Endothelial cell of umbilical vein (primary cell): ENCODE results near the gene UBTD1. TPM values are rescaled to one million over a fixed set of nuclear protein-coding genes. Genes with fewer than 3 reads are reported as not detected.

Experiments
- BruUV-seq: library from RNA; stranded (reverse); fragments of 400-500 nt; replicated peaks from 2 replicates; lab custom pipeline; 2021; lab: Mats Ljungman, UMichigan
- CTCF ChIA-PET: fragments of 300-600, 350-600 bp; sonication (Branson Sonifier 250); formaldehyde crosslinking; loops from one replicate; lab custom pipeline; 2021; ENCODE audit warnings: antibody characterized with exemption, inconsistent platforms; lab: Charles Lee
- POLR2A ChIA-PET: fragments of 300-600, 350-600 bp; sonication (Branson Sonifier 250); formaldehyde crosslinking; loops from one replicate; lab custom pipeline; 2021; ENCODE audit warnings: antibody characterized with exemption, inconsistent platforms; lab: Charles Lee
- DNase-seq: peaks from one replicate; pipeline ENCODE4 v3.0.0-alpha.2; 2011; ENCODE audit warnings: low read depth, low spot score
- FAIRE-seq: peaks from 2 replicates; lab custom pipeline; 2011; peaks lifted over from hg19 to GRCh38; lab: Jason Lieb, UNC
- H2AFZ ChIP-seq: 2 replicates; pipeline ENCODE4 v1.6.0; 2012; ENCODE audit warnings: low read depth, low read length, control low read depth, inconsistent platforms
- H3K27ac ChIP-seq: 2 replicates; pipeline ENCODE4 v1.5.1; 2011; ENCODE audit warnings: low read depth, mild to moderate bottlenecking, control low read depth, low read length, moderate library complexity; ENCODE audit not compliant: insufficient read depth
- H3K27me3 ChIP-seq, 2 experiments: 2 replicates each; pipeline versions ENCODE4 v1.6.0 to v1.6.1; 2011; ENCODE audit warnings: low read length in 2 of 2, mixed read lengths in 1 of 2; ENCODE audit not compliant: control insufficient read depth in 2 of 2, insufficient read depth in 2 of 2
- H3K36me3 ChIP-seq, 2 experiments: 2 replicates in 1 of 2; 3 replicates in 1 of 2; pipeline ENCODE4 v1.5.1; 2011; ENCODE audit warnings: low read length in 2 of 2, mild to moderate bottlenecking in 1 of 2, moderate library complexity in 1 of 2; ENCODE audit not compliant: control insufficient read depth in 2 of 2, insufficient read depth in 2 of 2; ENCODE audit errors: extremely low read depth in 1 of 2
- H3K4me1 ChIP-seq: 3 replicates; pipeline ENCODE4 v1.5.1; 2011; ENCODE audit warnings: mild to moderate bottlenecking, low read length; ENCODE audit not compliant: control insufficient read depth, insufficient read depth; ENCODE audit errors: extremely low read depth
- H3K4me2 ChIP-seq: 2 replicates; pipeline ENCODE4 v1.6.1; 2011; ENCODE audit warnings: low read length, control low read depth, mixed read lengths; ENCODE audit not compliant: insufficient read depth
- H3K4me3 ChIP-seq, 3 experiments: fragments of 200-600 bp in 1 of 3; sonication (generic), shearing (Covaris generic) in 1 of 3; replicated peaks in 1 of 3; 2 replicates each; pipeline ENCODE4 v1.5.1; 2011 to 2016; ENCODE audit warnings: control low read depth in 3 of 3, low read length in 3 of 3, mild to moderate bottlenecking in 2 of 3, inconsistent platforms in 1 of 3, low read depth in 1 of 3, moderate library complexity in 1 of 3; ENCODE audit not compliant: insufficient read depth in 1 of 3
- H3K79me2 ChIP-seq: 2 replicates; pipeline ENCODE4 v1.6.0; 2012; ENCODE audit warnings: low read length, inconsistent platforms; ENCODE audit not compliant: control insufficient read depth, insufficient read depth
- H3K9ac ChIP-seq: replicated peaks from 2 replicates; pipeline ENCODE3; 2011; ENCODE audit warnings: low read length, control low read depth; ENCODE audit not compliant: insufficient read depth; ENCODE audit errors: extremely low read depth
- H3K9me1 ChIP-seq: replicated peaks from 3 replicates; pipeline ENCODE4 v1.6.0; 2011; ENCODE audit warnings: mild to moderate bottlenecking, low read length; ENCODE audit not compliant: control insufficient read depth, insufficient read depth; ENCODE audit errors: extremely low read depth
- H3K9me3 ChIP-seq: replicated peaks from 2 replicates; pipeline ENCODE4 v1.5.1; 2012; ENCODE audit warnings: low read length, inconsistent platforms; ENCODE audit not compliant: control insufficient read depth, insufficient read depth
- H4K20me1 ChIP-seq: replicated peaks from 2 replicates; pipeline ENCODE3; 2011; ENCODE audit warnings: mild to moderate bottlenecking, low read length; ENCODE audit not compliant: control insufficient read depth, insufficient read depth; ENCODE audit errors: extremely low read depth
- CTCF ChIP-seq, 2 donors: IDR thresholded peaks; 1 replicate in 1 of 2; 2 replicates in 1 of 2; pipeline ENCODE4 v1.5.1; 2011; ENCODE audit warnings: low read length in 2 of 2, mild to moderate bottlenecking in 2 of 2, moderate library complexity in 2 of 2, control low read depth in 1 of 2, inconsistent platforms in 1 of 2, low read depth in 1 of 2; ENCODE audit not compliant: insufficient read depth in 1 of 2; ENCODE audit errors: extremely low read depth in 1 of 2
- EZH2 ChIP-seq: IDR thresholded peaks from 2 replicates; pipeline ENCODE4 v1.6.1; 2012; ENCODE audit warnings: borderline replicate concordance, low read depth, mild to moderate bottlenecking, moderate library complexity, low read length, inconsistent platforms; ENCODE audit not compliant: severe bottlenecking
- FOS ChIP-seq: IDR thresholded peaks from 2 replicates; pipeline ENCODE4 v1.6.1; 2011; ENCODE audit warnings: mild to moderate bottlenecking, low read length, moderate library complexity, borderline replicate concordance; ENCODE audit not compliant: insufficient read depth
- GATA2 ChIP-seq: IDR thresholded peaks from 2 replicates; pipeline ENCODE4 v1.7.0; 2011; ENCODE audit warnings: low read depth, mild to moderate bottlenecking, moderate library complexity, mixed read lengths, low read length; ENCODE audit not compliant: insufficient read length, insufficient read depth
- JUN ChIP-seq: IDR thresholded peaks from 2 replicates; pipeline ENCODE4 v1.6.1; 2011; ENCODE audit warnings: borderline replicate concordance, low read depth; ENCODE audit not compliant: insufficient read length, insufficient read depth
- MYC ChIP-seq: IDR thresholded peaks from one replicate; pipeline ENCODE4 v1.6.1; 2011; ENCODE audit warnings: mild to moderate bottlenecking, low read depth, low read length
- POLR2A ChIP-seq: IDR thresholded peaks from 2 replicates; pipeline ENCODE4 v1.6.1; 2012; ENCODE audit warnings: low read depth, mild to moderate bottlenecking, control low read depth, low read length
- POLR2AphosphoS5 ChIP-seq: IDR thresholded peaks from 2 replicates; pipeline ENCODE4 v1.6.1; 2012; ENCODE audit warnings: low read depth, mild to moderate bottlenecking, control low read depth, low read length, moderate library complexity; ENCODE audit not compliant: insufficient read depth
- dilution Hi-C: fragments of 300-500 bp; cut with MboI; formaldehyde crosslinking; loops from one replicate; pipeline ENCODE4 v1.15.0; 2019; ENCODE audit warnings: low sequenced_read_pairs; ENCODE audit not compliant: extremely low pct_ligation_motif_present
- intact Hi-C: fragments of 100-400 bp; cut with micrococcal nuclease; formaldehyde crosslinking; loops from one replicate; pipeline ENCODE4 v1.10.0; 2022
- polyA plus RNA-seq, 4 experiments: library from polyadenylated mRNA; depleted of rRNA in 3 of 4; stranded (reverse) in 3 of 4; unstranded in 1 of 4; fragments of >200 nt; gene quantifications; 2 replicates each; pipeline versions ENCODE4 v1.2.1 to v1.2.3, GENCODE V29; 2011 to 2012; ENCODE audit warnings: missing spikeins in 1 of 4
- total RNA-seq: library from RNA; stranded (reverse); gene quantifications from 2 replicates; pipeline ENCODE4 v1.2.3, GENCODE V29; 2021
- TF ChIP-seq, protein P1 (sequence below): IDR thresholded peaks from 2 replicates; pipeline ENCODE4 v1.6.1; 2011; ENCODE audit not compliant: insufficient read depth, insufficient read length

UBTD1 gene
- total and polyA plus RNA-seq, 2 donors (not counting 3 experiments of a cell fraction or from before 2014, with no cell fraction given) = 42.6 to 63.7 TPM

- H3K79me2 ChIP-seq = peaks cover 20% of the 10 kb centered on the region
- H3K9ac ChIP-seq = no peak overlapping the region
- peaks cover 8% of the 10 kb centered on the region for H3K4me1 ChIP-seq
- no peak overlapping the region for H3K4me3 ChIP-seq
- no peak for TF ChIP-seq FOS
- TF ChIP-seq, protein P1, sequence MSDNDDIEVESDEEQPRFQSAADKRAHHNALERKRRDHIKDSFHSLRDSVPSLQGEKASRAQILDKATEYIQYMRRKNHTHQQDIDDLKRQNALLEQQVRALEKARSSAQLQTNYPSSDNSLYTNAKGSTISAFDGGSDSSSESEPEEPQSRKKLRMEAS = no peak
- no peak for TF ChIP-seq MYC
- TF ChIP-seq JUN = no peak
- TF ChIP-seq EZH2 = no peak
- no peak for TF ChIP-seq CTCF (IDR thresholded peaks at IDR 0.05; ENCODE audit: extremely low read depth in 1 of 2, insufficient read depth in 1 of 2, low read depth in 1 of 2, low read length in 2 of 2)
- no peak for TF ChIP-seq POLR2A
- no peak for TF ChIP-seq GATA2
- TF ChIP-seq POLR2AphosphoS5 = no peak
- dilution Hi-C loops = no loop called here
- no peak overlapping the region for H3K4me2 ChIP-seq
- no TSS peak for BruUV-seq
- intact Hi-C loops = no loop called here
- DNase-seq = peak; percentile 39
- H3K9me3 ChIP-seq = no peaks in the 10 kb centered on the region
- FAIRE-seq = peak; percentile 21
- H3K36me3 ChIP-seq = peaks cover 26 to 47% of the 10 kb centered on the region in 2 experiments
- no peak overlapping the region for H2AFZ ChIP-seq
- no peaks in the 10 kb centered on the region for H3K27me3 ChIP-seq
- no peaks in the 10 kb centered on the region for H4K20me1 ChIP-seq
- ChIA-PET CTCF (interaction anchor here (1.4 to 1.6 kb wide), 4 partner anchors 10 to 381 kb away, joined by 3 to 6 read pairs (median 4); no protein-coding TSS in a partner anchor), POLR2A (no interaction called here)
- no peak overlapping the region for H3K27ac ChIP-seq
- no peaks in the 10 kb centered on the region for H3K9me1 ChIP-seq
These were observed 44.2 kb upstream of the UBTD1 start for GRCh38 chr10:97454330-97455036.
